NCI-H2227 (cell line): ENCODE data around the gene CARD10.

Experiments
- DNase-seq: peaks from one replicate; lab custom pipeline; 2025; ENCODE audit not compliant: unreplicated experiment; lab: John Stamatoyannopoulos, UW

CARD10 gene

DNA sequence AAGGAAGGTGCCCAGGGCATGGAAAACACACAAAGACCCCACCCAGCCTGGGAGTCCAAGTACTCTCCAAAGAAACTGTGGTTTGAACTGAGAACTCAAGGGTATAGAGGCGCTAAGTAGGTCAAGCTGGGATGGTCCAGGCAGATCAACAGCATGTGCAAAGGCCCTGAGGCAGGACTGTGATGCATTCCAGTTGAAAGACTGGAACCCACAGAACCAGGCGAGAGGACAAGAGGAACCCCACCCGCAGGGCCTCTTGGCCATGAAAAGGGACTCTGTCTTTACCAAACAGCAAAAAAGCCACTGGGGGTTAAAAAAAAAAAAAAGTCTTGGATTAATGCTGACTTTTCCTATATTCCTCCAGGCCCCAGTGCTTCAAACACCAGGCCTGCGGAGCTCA, 14.3 kb downstream of the CARD10 start:
- no peak for DNase-seq

GRCh38 chr22:37503850-37504249, 15.4 kb downstream of the CARD10 start:
- no peak for DNase-seq

- DNase-seq, result no peak
Observed at GRCh38 chr22:37503183-37503683, 16.0 kb downstream of the CARD10 start.

GRCh38 chr22:37502342-37503182, 16.7 kb downstream of the CARD10 start:
- DNase-seq, result no peak

DNA sequence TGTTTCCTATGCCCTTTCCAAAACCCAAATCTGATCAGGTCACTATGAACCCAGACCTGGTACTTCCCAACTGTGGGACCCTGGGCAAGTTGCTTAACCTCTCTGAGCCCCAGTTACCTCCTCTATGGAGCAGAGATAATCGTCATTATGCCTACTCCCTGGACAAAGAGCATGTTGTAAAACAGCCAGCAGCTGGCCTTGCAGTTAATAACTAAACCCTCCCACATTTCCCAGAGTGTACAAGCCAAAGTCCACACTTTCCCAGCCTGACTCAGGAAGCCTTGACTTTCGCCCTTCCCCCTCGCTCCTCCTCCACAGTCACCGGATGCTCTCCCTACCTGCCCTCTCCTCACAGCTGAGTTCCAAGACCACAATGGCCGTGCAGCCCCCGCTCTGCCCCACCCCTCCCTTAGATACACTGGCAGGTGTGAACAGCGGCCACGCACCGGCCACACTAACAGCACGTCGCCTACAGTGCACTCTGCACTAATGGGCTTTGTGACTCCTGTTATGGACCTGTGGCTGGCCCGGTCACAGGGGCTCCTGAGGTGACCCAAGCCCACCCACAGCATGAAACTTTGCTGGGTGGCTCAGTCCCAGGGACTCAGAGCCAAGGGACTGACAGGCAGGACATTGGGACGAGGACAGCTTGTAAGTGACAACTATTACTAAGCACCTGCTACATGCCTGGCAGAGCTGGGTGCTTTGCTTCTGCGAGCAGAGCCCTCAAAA, 17.4 kb downstream of the CARD10 start:
- DNase-seq, result peak; percentile 44

DNA sequence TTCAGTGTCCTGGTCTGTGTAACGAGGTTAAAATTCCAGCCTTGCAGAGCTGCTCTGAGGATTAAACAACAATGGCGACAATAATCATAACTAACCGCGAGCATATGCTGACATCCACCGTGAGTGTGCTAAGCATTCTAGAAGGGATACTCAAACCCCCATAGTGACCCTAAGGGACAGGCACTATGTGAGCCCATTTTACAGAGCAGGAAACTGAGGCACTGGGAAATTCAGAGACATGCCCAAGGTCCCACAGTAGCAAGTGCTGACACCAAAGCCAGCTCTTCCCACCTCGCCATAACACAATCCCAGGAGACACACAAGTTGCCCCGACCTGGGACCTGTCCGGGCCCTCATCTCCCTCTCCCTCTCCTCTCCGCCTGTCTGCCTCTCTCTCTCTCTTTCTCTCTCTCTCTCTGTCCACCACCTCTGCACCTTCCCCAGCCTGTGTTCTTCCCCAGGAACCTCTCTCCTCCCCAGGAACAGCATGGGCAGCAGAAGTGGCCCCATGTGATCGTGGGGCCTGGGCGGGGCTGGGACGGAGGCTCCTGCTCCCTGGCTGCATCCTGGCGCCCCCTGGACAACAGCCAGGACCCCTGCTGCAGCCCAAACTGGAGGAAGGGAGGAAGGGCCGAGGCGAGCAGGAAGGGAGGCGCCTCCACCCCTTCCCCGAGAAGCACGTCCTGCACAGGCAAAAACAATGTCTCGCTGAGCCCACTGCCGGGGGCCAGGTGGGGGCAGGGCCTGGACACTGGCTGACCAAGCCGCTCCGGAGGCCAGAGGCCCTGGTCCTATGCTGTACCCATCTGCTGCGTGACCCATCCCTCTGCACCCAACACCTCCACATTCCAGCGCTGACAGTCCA, 18.2 kb downstream of the CARD10 start:
- no peak for DNase-seq

- DNase-seq, result no peak
Observed at GRCh38 chr22:37499789-37500540, 19.2 kb downstream of the CARD10 start.

- DNase-seq, result no peak
Observed at GRCh38 chr22:37499027-37499707, 20.0 kb downstream of the CARD10 start.

DNA sequence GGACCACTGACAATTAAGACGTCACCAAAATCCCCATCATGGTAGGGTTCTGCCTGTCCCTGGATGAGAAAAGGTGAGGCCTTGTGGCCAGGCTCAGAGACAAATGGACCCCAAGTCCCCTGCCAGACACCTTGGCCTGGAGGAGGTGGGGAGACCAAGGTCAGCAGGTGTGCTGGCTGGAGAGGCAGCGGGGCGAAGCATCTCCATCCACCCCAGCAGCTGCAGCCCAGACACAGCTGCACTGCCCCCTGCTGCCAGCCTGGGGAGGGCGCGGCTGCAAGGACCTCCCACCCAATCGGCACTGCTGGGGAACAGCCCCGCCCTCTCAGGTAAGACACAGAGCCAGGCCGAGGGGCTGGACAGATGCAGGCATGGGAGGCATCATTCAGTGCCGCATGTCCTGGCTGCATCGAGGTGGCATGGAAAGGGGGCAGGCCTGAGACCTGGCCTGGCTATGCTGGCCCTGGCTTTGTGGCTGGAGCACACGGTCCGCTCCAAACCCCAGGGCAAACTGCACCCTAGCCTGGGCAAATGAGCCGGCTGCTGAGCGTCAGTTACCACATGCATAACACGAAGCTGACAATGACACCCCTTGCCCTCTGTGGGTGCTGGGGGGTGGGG, 20.8 kb downstream of the CARD10 start:
- peak; percentile 37 for DNase-seq

DNA sequence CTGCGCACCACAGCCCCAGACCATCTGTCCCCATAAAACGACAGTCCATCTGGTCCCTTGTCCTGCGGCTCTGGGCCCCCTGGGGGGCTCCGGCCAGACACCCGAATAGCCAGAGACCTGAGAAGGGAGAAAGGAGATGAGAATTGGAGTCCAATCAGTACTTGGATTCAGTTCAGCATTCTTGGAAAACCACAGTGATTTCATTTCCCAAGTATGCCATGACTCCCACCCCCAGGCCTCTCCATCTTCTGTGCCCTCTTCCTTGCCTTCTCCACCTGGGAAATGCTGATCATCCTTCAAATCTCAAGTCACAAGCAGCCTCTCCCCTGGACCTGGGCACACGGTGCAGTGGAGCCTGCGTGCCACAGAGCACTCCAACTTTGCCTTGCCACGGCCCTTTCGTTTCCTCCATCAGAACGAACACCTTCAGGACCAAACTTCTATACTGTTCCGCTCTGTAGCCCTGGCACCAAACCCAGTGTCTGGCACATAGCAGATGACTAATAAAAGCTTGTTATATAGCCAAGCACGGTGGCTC, 22.1 kb downstream of the CARD10 start:
- no peak for DNase-seq

DNA sequence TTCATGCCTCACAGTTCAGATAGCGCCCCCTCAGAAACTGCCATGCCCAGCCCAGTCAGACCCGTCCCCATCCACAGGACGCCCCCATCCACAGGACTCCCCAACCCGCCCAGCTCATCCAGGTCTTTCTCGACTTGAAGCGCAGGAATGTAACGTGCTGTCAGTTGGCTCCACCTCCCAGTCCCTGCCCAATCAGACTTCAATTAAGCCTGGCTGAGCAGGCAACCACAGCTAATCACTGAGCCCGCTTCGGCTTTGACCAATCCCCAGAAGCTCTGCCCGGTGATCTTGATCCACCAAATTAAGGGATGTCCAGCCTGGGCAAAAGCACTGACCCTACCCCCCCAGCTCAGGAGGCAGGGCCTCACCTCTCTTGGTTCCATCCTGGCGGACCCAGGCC, 22.6 kb downstream of the CARD10 start:
- no peak for DNase-seq

DNA sequence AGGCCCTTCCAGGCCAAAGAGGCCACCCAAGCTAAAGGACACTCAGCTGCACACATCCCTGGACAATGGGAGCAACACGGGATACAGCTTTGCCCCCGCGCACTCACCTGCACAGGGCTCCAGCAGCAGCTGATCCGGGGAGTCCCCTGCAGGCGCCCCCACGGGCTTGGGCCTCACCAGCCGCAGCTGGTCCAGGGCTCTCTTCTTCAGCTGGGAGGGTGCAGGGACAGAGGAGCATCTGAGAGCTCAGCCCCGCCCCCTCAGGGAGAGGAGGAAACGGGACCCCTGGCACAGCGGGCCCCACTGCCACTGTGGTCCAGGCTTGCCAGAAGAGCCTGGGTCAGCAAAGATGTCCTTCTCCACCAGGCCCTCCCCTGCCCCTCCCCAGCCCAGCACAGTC, 25.2 kb downstream of the CARD10 start:
- no peak for DNase-seq

DNA sequence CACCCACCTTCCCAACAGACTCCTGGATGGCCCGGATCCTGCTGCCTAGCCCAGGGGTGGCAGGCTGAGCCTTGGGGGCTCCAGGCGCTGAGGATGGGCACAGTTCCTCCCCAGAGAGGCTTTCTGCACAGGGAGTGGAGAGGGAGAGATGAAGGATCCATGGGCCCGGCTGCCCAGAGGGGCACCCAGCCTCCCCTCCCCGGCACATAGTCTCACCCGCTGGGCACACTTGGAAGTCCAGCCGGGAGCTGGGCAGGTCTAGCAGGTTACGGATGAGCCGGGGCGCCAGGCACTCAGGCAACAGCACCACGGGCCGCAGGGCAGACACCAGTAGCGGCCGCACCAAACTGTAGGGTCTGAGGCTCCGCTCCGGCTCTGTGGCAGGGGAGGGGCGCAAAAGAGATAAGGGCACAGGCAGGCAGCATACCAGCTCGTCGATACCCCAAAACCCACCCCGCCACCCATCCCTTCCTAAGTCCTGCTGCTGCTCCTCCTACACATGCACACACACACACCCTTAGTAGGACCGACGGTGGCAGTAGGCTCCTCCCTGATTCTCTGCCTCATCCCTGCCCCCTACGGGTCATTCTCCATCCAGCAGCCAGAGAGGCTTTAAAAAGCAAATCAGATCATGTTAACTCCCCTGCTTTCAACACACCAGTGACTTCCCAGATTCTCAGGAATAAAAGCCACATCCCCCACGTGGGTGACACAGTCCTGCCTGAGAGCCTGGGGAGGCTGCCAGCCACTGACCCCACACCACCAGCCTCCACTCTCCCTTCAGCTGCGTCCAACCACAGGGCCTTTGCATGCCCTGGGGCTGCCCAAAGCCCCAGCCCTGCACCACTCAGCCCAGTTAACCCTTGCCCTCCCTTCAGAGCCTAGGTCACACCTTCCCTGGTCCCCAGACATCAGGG, 26.5 kb downstream of the CARD10 start:
- peak; percentile 8 for DNase-seq

DNA sequence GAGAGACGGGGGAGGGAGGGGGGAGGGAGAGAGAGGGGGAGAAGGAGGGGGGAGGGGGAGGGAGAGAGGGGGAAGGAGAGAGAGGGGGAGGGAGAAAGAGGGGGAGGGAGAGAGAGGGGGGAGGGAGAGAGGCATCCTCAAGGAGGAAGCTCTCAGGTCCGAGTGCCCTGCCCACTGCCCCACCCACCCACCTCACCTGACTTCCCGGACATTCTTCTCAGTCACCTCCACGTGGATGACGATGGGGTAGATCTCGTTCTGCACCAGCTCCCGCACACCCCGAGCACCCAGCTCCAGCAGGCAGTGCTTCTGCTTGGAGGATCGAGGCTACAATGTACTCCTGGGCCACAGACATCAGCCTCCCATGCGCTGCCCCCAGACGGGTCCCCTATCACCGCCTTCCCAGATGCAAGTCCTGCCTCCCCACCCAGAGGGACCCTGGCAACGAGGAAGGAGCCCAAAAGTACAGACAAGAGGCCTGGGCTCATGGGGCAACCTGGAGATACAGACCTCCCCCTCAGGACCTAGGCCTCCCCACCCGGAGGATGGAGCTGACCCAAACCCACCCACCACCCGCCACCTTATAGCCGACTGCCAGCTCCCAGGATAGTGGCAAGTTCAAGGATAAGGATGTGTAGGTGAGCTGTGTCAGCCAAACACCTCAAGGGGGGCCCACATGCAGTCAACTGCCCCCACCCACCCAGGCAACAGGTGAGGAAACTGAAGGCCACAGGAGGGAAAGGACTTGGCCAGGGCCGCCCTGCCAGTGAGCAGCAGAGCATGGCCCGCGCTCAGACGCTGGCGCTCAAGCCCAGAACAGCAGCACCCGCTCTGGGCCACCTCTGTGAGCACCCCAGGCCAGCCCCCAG, 27.4 kb downstream of the CARD10 start:
- DNase-seq, result no peak

- no peak for DNase-seq
Observed at GRCh38 chr22:37491106-37491505, 28.1 kb downstream of the CARD10 start.

DNA sequence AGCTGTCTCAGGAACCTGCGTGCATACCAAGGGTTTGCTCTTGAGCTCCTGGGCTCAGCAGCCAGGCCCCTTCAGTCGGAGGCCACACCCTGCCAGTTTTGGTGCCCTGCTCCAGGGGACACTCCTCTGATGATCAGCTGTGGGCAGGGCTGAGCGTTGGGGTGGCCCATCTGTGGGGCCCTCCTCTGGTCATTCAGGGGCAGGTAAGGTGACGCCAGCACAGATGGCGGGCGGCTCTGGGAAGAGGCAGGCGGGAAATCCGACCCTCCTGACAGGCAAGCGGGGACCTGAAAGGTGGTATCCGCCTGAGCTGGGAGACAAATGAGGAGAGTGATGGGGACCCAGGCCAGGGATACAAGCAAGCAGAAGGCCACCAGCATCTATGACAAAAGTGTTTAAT, 29.2 kb downstream of the CARD10 start:
- DNase-seq, result no peak
